H1 (cell line): ENCODE measurements around the gene LARP1. TPM values are rescaled to one million over a fixed set of nuclear protein-coding genes. Genes with fewer than 3 reads are reported as not detected.

Experiments
- CTCF ChIA-PET: fragments of 300-600 bp; sonication (Branson Sonifier 250); formaldehyde crosslinking; loops from one replicate; lab custom pipeline; 2021; ENCODE audit not compliant: partially characterized antibody; lab: Charles Lee
- POLR2A ChIA-PET: fragments of 300-600 bp; sonication (Branson Sonifier 250); formaldehyde crosslinking; loops from one replicate; lab custom pipeline; 2021; ENCODE audit warnings: inconsistent platforms; ENCODE audit not compliant: partially characterized antibody; lab: Charles Lee
- DNase-seq, 2 experiments: peaks; one replicate each; pipeline versions ENCODE4 v3.0.0 to v3.0.0-alpha.2; 2010 to 2022; ENCODE audit warnings: low spot score in 2 of 2, low read depth in 1 of 2, mixed read lengths in 1 of 2
- FAIRE-seq: peaks from 2 replicates; lab custom pipeline; 2011; peaks lifted over from hg19 to GRCh38; lab: Jason Lieb, UNC
- H2AFZ ChIP-seq: 2 replicates; pipeline ENCODE4 v1.8.1; 2012; ENCODE audit warnings: low read length, inconsistent platforms
- H2AK5ac ChIP-seq: 2 replicates; pipeline ENCODE4 v1.6.1; 2013; ENCODE audit warnings: low read depth, low read length
- H2BK120ac ChIP-seq: replicated peaks from 2 replicates; pipeline ENCODE3; 2013; ENCODE audit warnings: low read depth, low read length, inconsistent platforms
- H2BK12ac ChIP-seq: 2 replicates; pipeline ENCODE4 v1.6.1; 2013; ENCODE audit warnings: low read depth, low read length
- H2BK15ac ChIP-seq: 2 replicates; pipeline ENCODE4 v1.6.1; 2013; ENCODE audit warnings: low read length
- H2BK20ac ChIP-seq: 2 replicates; pipeline ENCODE4 v1.6.1; 2013; ENCODE audit warnings: low read length
- H2BK5ac ChIP-seq: 2 replicates; pipeline ENCODE4 v1.6.1; 2013; ENCODE audit warnings: low read depth, low read length
- H3K14ac ChIP-seq: 2 replicates; pipeline ENCODE4 v1.6.1; 2013; ENCODE audit warnings: inconsistent platforms; ENCODE audit not compliant: insufficient read length
- H3K18ac ChIP-seq: 2 replicates; pipeline ENCODE4 v1.6.1; 2013; ENCODE audit warnings: low read length; ENCODE audit errors: extremely low read depth
- H3K23ac ChIP-seq: 2 replicates; pipeline ENCODE4 v1.6.1; 2013; ENCODE audit warnings: inconsistent platforms; ENCODE audit not compliant: insufficient read length
- H3K23me2 ChIP-seq: 2 replicates; pipeline ENCODE4 v1.6.1; 2013; ENCODE audit warnings: low read depth, low read length
- H3K27ac ChIP-seq: 2 replicates; pipeline ENCODE4 v1.6.1; 2011; ENCODE audit warnings: low read depth, low read length, inconsistent platforms
- H3K27me3 ChIP-seq, 4 experiments: replicated peaks in 1 of 4; 1 replicate in 1 of 4; 2 replicates in 3 of 4; pipeline versions ENCODE4 v1.6.1 to v1.8.1; 2011 to 2013; ENCODE audit warnings: low read length in 3 of 4, mild to moderate bottlenecking in 3 of 4, inconsistent platforms in 2 of 4, mixed read lengths in 2 of 4, moderate library complexity in 1 of 4; ENCODE audit not compliant: control insufficient read depth in 3 of 4, insufficient read depth in 3 of 4; ENCODE audit errors: extremely low read depth in 1 of 4
- H3K36me3 ChIP-seq, 4 experiments: 2 replicates each; pipeline versions ENCODE4 v1.6.1 to v1.8.1; 2011 to 2013; ENCODE audit warnings: mild to moderate bottlenecking in 4 of 4, low read length in 3 of 4, moderate library complexity in 2 of 4, control low read depth in 1 of 4, inconsistent platforms in 1 of 4; ENCODE audit not compliant: insufficient read depth in 4 of 4, control insufficient read depth in 2 of 4
- H3K4ac ChIP-seq: replicated peaks from 2 replicates; pipeline ENCODE3; 2013; ENCODE audit warnings: low read length, low read depth, mixed read lengths, inconsistent platforms; ENCODE audit not compliant: insufficient read length
- H3K4me1 ChIP-seq, 4 experiments: replicated peaks in 1 of 4; 1 replicate in 1 of 4; 2 replicates in 3 of 4; pipeline versions ENCODE4 v1.6.1 to v1.8.1; 2011 to 2013; ENCODE audit warnings: low read length in 3 of 4, inconsistent platforms in 2 of 4, mixed read lengths in 1 of 4; ENCODE audit not compliant: insufficient read depth in 4 of 4, control insufficient read depth in 3 of 4
- H3K4me2 ChIP-seq, 2 experiments: 2 replicates each; pipeline versions ENCODE4 v1.6.1 to v1.8.1; 2011 to 2013; ENCODE audit warnings: low read depth in 2 of 2, low read length in 2 of 2, control low read depth in 1 of 2, inconsistent platforms in 1 of 2, mild to moderate bottlenecking in 1 of 2; ENCODE audit not compliant: insufficient read depth in 1 of 2
- H3K4me3 ChIP-seq, 4 experiments: fragments of 200-600, 300-600 bp in 1 of 4; sonication (generic), shearing (Covaris generic), sonication (Bioruptor Twin) in 1 of 4; 2 replicates each; pipeline versions ENCODE4 v1.5.1 to v1.8.1; 2011 to 2016; ENCODE audit warnings: low read length in 4 of 4, low read depth in 3 of 4, control low read depth in 2 of 4, inconsistent platforms in 2 of 4, mild to moderate bottlenecking in 2 of 4, mixed read lengths in 1 of 4, moderate library complexity in 1 of 4; ENCODE audit not compliant: insufficient read depth in 2 of 4; ENCODE audit errors: extremely low read depth in 1 of 4
- H3K56ac ChIP-seq: replicated peaks from 2 replicates; pipeline ENCODE3; 2013; ENCODE audit warnings: low read depth, mild to moderate bottlenecking, mixed read lengths, low read length, inconsistent platforms; ENCODE audit not compliant: insufficient read length
- H3K79me1 ChIP-seq: 2 replicates; pipeline ENCODE4 v1.6.1; 2013; ENCODE audit warnings: low read depth, low read length, control low read depth
- H3K79me2 ChIP-seq, 2 experiments: 2 replicates each; pipeline versions ENCODE4 v1.6.1 to v1.8.1; 2012 to 2013; ENCODE audit warnings: low read length in 2 of 2, mild to moderate bottlenecking in 2 of 2, inconsistent platforms in 1 of 2; ENCODE audit not compliant: insufficient read depth in 2 of 2, control insufficient read depth in 1 of 2
- H3K9ac ChIP-seq, 4 experiments: replicated peaks in 1 of 4; 1 replicate in 1 of 4; 2 replicates in 3 of 4; pipeline versions ENCODE4 v1.6.1 to v1.8.1; 2011 to 2013; ENCODE audit warnings: low read depth in 3 of 4, low read length in 3 of 4, control low read depth in 2 of 4, mild to moderate bottlenecking in 2 of 4, moderate library complexity in 2 of 4, inconsistent platforms in 1 of 4; ENCODE audit errors: extremely low read depth in 1 of 4
- H3K9me3 ChIP-seq, 2 experiments: 2 replicates each; pipeline versions ENCODE4 v1.6.1 to v1.8.1; 2012 to 2013; ENCODE audit warnings: mild to moderate bottlenecking in 2 of 2, moderate library complexity in 2 of 2, control low read depth in 1 of 2, inconsistent platforms in 1 of 2, low read depth in 1 of 2, low read length in 1 of 2, mixed read lengths in 1 of 2; ENCODE audit not compliant: insufficient read depth in 2 of 2
- H4K20me1 ChIP-seq, 2 experiments: replicated peaks in 1 of 2; 2 replicates each; pipeline versions ENCODE3 to v1.8.1; 2011 to 2013; ENCODE audit warnings: inconsistent platforms in 2 of 2, low read length in 2 of 2, mild to moderate bottlenecking in 1 of 2; ENCODE audit not compliant: insufficient read depth in 2 of 2, control insufficient read depth in 1 of 2
- H4K5ac ChIP-seq: 2 replicates; pipeline ENCODE4 v1.6.1; 2013; ENCODE audit warnings: low read length, low read depth, mixed read lengths, inconsistent platforms; ENCODE audit not compliant: insufficient read length
- H4K8ac ChIP-seq: 2 replicates; pipeline ENCODE4 v1.8.0; 2013; ENCODE audit warnings: mild to moderate bottlenecking, moderate library complexity, low read length, inconsistent platforms; ENCODE audit not compliant: insufficient read depth; ENCODE audit errors: extremely low read depth
- H4K91ac ChIP-seq: replicated peaks from 2 replicates; pipeline ENCODE3; 2013; ENCODE audit warnings: low read length, mixed read lengths, inconsistent platforms; ENCODE audit not compliant: insufficient read length
- CEBPB ChIP-seq: IDR thresholded peaks from 2 replicates; pipeline ENCODE4 v1.6.1; 2012; ENCODE audit warnings: low read depth, low read length
- EGR1 ChIP-seq: IDR thresholded peaks from 2 replicates; pipeline ENCODE4 v1.6.1; 2011; ENCODE audit warnings: low read depth, low read length, borderline replicate concordance
- FOSL1 ChIP-seq: IDR thresholded peaks from 2 replicates; pipeline ENCODE4 v1.6.1; 2011; ENCODE audit warnings: mild to moderate bottlenecking, low read depth, low read length, moderate library complexity; ENCODE audit not compliant: insufficient read depth
- KDM5A ChIP-seq: fragments of 200-600 bp; IDR thresholded peaks from 2 replicates; pipeline ENCODE4 v1.7.1; 2012; ENCODE audit warnings: mild to moderate bottlenecking, low read length, inconsistent platforms, mixed read lengths
- SIX5 ChIP-seq: IDR thresholded peaks from 2 replicates; pipeline ENCODE4 v1.6.1; 2011; ENCODE audit warnings: mild to moderate bottlenecking, low read depth, low read length
- TAF1 ChIP-seq: IDR thresholded peaks from 2 replicates; pipeline ENCODE4 v1.6.1; 2011; ENCODE audit warnings: mild to moderate bottlenecking, low read depth, low read length
- ZNF274 ChIP-seq: IDR thresholded peaks from 2 replicates; pipeline ENCODE4 v1.7.0; 2012; ENCODE audit warnings: low read length, borderline replicate concordance; ENCODE audit errors: extremely low read depth
- WGBS, 2 experiments: shearing (Covaris generic) in 1 of 2; methylation state at CpG; one replicate each; pipeline versions ENCODE4 v1.1.6 to v1.1.7; 2013 to 2015; ENCODE audit warnings: low lambda C conversion rate in 2 of 2, mixed read lengths in 2 of 2, inconsistent platforms in 1 of 2, low coverage in 1 of 2, missing lambda C conversion rate in 1 of 2; ENCODE audit not compliant: insufficient replicate concordance in 2 of 2, insufficient coverage in 1 of 2, insufficient read length in 1 of 2; ENCODE audit errors: extremely low coverage in 1 of 2, missing lambda C conversion rate in 1 of 2; 5-methylcytosine and 5-hydroxymethylcytosine counted together
- polyA plus RNA-seq, 7 experiments: library from polyadenylated mRNA; depleted of rRNA in 3 of 7; stranded (reverse) in 5 of 7; unstranded in 2 of 7; fragments of >200 nt in 5 of 7; fragments of 200-250 nt in 2 of 7; gene quantifications; 1 replicate in 5 of 7; 2 replicates in 1 of 7; 4 replicates in 1 of 7; pipeline versions ENCODE4 v1.2.1 to v1.2.3, GENCODE V29; 2011 to 2013; ENCODE audit warnings: missing spikeins in 2 of 7, mixed read lengths in 2 of 7
- total RNA-seq: library from RNA; stranded (reverse); fragmentation: NEBNext Ultra II Directional; extraction: Animal tissue kit (Norgen Biotek cat#: 25700); gene quantifications from 2 replicates; pipeline ENCODE4 v1.2.1, GENCODE V29; 2021
- TF ChIP-seq, protein P1 (sequence below): IDR thresholded peaks from 2 replicates; pipeline ENCODE4 v1.6.1; 2011; ENCODE audit warnings: low read length, improper control_type of control experiment
- TF ChIP-seq, protein P2 (sequence below): IDR thresholded peaks from 2 replicates; pipeline ENCODE4 v1.6.1; 2012; ENCODE audit warnings: inconsistent platforms

The LARP1 gene
- total and polyA plus RNA-seq, 2 of the 8 experiments (the other 6 are each of a cell fraction or from before 2014, with no cell fraction given) = 106 to 422 TPM

DNA sequence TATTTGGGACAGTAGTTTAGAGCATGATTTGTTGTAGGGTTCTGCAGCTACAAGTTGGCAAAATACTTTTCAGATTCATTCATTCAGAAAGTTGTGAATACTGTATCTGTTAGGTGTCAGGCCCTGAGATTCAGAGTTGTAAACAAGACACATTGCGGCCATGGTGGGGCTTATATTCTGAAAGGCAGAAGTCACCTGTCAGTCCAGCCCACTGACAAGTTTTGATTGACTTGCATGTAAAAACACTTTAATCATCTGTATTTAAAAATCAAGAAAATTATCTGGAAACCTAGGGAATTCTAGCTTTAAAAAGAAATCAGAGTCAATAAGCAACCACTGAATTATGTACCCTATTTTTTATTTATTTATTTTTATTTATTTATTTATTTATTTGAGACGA lies 13.0 kb downstream of the LARP1 start:
- H3K36me3 ChIP-seq = no peaks in the 10 kb centered on the region
- peaks cover 2% of the 10 kb centered on the region; the same call in 1 of the 2 replicates for H3K23me2 ChIP-seq
- H3K27ac ChIP-seq = no peak overlapping the region
- H2BK5ac ChIP-seq = no peak overlapping the region
- no peak overlapping the region for H3K23ac ChIP-seq
- POLR2A ChIA-PET = interaction anchor here (1.4 to 15.0 kb wide), 5 partner anchors 9 to 121 kb away, joined by 4 to 307 read pairs (median 9); no protein-coding TSS in a partner anchor
- H3K4me1 ChIP-seq = peaks cover 8 to 44% (median 40%) of the 10 kb centered on the region in 4 experiments
- no peak overlapping the region for H4K8ac ChIP-seq
- H3K4ac ChIP-seq = no peak overlapping the region
- H3K4me3 ChIP-seq = no peak overlapping the region
- no peak overlapping the region for H4K91ac ChIP-seq
- no peak overlapping the region for H2BK120ac ChIP-seq
- no peak overlapping the region; a peak in 1 of 4 replicates for H3K4me2 ChIP-seq
- H2AFZ ChIP-seq = no peak overlapping the region
- no peak for DNase-seq
- peaks cover 61 to 68% of the 10 kb centered on the region in 2 experiments for H4K20me1 ChIP-seq
- no peak overlapping the region for H3K9ac ChIP-seq
- no peaks in the 10 kb centered on the region for H3K9me3 ChIP-seq
- no peak overlapping the region for H3K56ac ChIP-seq
- no peak overlapping the region for H4K5ac ChIP-seq
- H3K18ac ChIP-seq = no peak overlapping the region
- no peak overlapping the region for H3K14ac ChIP-seq
- no peak overlapping the region for H2BK15ac ChIP-seq
- H2BK12ac ChIP-seq = no peak overlapping the region
- no peak for FAIRE-seq
- no peak overlapping the region for H2BK20ac ChIP-seq
- no peaks in the 10 kb centered on the region for H3K27me3 ChIP-seq
- CTCF ChIA-PET = interaction anchor here (1.0 to 3.3 kb wide), 8 partner anchors 8 to 119 kb away, joined by 3 to 10 read pairs (median 5); no protein-coding TSS in a partner anchor
- H3K79me2 ChIP-seq = peaks cover 79 to 99% of the 10 kb centered on the region in 2 experiments
- peaks cover 26% of the 10 kb centered on the region for H3K79me1 ChIP-seq
- 92% methylated on average over 2 of the region's 2 CpGs; no CpG with 5 or more reads in 1 of the 2 experiments for WGBS, 2 experiments
- no peak overlapping the region for H2AK5ac ChIP-seq
- TF ChIP-seq EGR1 = no peak
- no peak for TF ChIP-seq KDM5A
- no peak for TF ChIP-seq TAF1
- TF ChIP-seq, protein P1, sequence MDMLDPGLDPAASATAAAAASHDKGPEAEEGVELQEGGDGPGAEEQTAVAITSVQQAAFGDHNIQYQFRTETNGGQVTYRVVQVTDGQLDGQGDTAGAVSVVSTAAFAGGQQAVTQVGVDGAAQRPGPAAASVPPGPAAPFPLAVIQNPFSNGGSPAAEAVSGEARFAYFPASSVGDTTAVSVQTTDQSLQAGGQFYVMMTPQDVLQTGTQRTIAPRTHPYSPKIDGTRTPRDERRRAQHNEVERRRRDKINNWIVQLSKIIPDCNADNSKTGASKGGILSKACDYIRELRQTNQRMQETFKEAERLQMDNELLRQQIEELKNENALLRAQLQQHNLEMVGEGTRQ = no peak
- no peak for TF ChIP-seq FOSL1
- TF ChIP-seq SIX5 = no peak
- no peak for TF ChIP-seq ZNF274
- no peak for TF ChIP-seq CEBPB
- TF ChIP-seq, protein P2, sequence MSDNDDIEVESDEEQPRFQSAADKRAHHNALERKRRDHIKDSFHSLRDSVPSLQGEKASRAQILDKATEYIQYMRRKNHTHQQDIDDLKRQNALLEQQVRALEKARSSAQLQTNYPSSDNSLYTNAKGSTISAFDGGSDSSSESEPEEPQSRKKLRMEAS = no peak
